ENCODE measurements around the gene HAND2. TPM values are rescaled to one million over a fixed set of nuclear protein-coding genes. Genes with fewer than 3 reads are reported as not detected.

The HAND2 gene
- total RNA-seq (1 to 10 TPM in 5 of 7 donors, under 1 TPM in 2; 0.80 to 6.3 (median 1.5) TPM), polyA plus RNA-seq (1 to 10 TPM in 2 of 3 donors, under 1 TPM in 1; 0.93 to 3.8 (median 2.4) TPM)
- long read RNA-seq, donor 1, partial matches to known transcripts = 0 of 4 reads
- long read RNA-seq, donor 1, other reads (novel, unspliced or antisense) = 0 of 4 reads
- long read RNA-seq, donor 2, partial matches to known transcripts = 0 of 3 reads
- long read RNA-seq, donor 2, other reads (novel, unspliced or antisense) = 0 of 3 reads

DNA sequence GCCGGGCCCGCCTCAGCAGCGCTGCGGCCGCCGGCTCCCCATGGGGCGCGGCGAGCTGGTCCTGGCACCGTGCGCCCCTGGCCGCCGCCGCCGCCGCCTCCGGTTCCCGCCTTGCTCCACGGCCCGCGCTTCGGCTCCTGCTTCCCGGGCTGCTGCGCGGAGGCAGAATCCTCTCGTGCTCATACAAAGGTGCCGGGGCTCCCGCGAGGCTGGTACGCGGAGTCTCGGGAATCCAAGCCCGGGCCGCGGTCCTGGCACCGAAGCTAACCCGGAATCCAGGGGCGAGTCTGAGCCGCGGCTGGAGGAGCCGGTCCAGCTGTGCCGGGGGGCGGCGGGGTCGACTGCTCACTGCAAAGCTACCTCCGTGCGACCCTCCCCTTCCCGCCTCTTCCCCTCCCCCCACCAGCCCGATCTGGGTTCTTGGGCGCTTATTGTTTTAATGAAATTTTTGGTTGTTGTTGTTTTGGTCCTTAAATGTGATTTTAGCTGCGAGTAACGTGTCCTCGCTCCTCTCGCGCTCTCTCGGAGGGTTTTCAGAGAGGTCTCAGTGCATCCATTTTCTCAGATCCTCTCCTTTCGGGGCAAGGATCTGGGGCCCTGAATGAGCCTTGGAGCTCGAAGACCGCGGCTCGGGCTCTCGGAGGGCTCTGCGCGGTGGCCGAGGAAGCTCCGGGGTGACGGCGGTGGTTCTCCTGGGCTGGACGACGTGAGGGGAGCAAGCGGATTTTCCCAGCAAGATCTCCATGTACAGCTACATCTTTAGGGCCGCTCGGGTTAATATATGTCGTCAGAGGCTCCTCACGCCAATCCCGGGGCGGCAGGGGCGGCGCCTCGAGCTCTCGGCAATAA is at the start of gene HAND2:
Gene HAND2 (minus strand): TSS at position 753 of the 849 bp plus-strand sequence. CDS start 940 bp downstream, outside the sequence.
- Histone ChIP-seq H3K4me1 (peaks cover 5 to 39% (median 29%) of the 10 kb centered on the region in 6 donors), H3K36me3 (no peaks in the 10 kb centered on the region), H3K27me3 (replicated peaks in 1 of 7) (peaks cover 3 to 100% (median 96%) of the 10 kb centered on the region in 7 donors), H3K27ac (peak within 1 kb of the TSS in 7 of 8 donors; percentile 36 to 78 (median 55)), H3K4me3 (peak within 1 kb of the TSS; percentile 16 to 62 (median 33)), H3K9me3 (peaks cover 0 to 9% (median 0%) of the 10 kb centered on the region in 8 donors)
- TF ChIP-seq POLR2A (IDR thresholded peaks at IDR 0.05) = no peak
- TF ChIP-seq CTCF (IDR thresholded peaks at IDR 0.05 in 8 of 11, conservative IDR thresholded peaks at IDR 0.05 in 3 of 11) = no peak
- TF ChIP-seq POLR2AphosphoS5 (IDR thresholded peaks at IDR 0.05) = peak in 2 of 3 donors; percentile 41 to 79
- intact Hi-C loops (cut with DNase I; ENCODE audit: low total_unique reads) = no loop called here
- no peak for DNase-seq
- 2 to 3% (median 3%) methylated on average over 49 to 81 of the region's 81 CpGs for WGBS, 5 donors

GRCh38 chr4:173578956-173579355 is 48.9 kb upstream of the HAND2 start:
- intact Hi-C loops (cut with DNase I; ENCODE audit: low total_unique reads) = no loop called here
- TF ChIP-seq POLR2AphosphoS5 (IDR thresholded peaks at IDR 0.05) (no peak), POLR2A (IDR thresholded peaks at IDR 0.05) (no peak)
- H3K36me3 ChIP-seq = no peaks in the 10 kb centered on the region
- DNase-seq = no peak
- H3K4me1 ChIP-seq = no peaks in the 10 kb centered on the region
- H3K27me3 ChIP-seq (replicated peaks in 1 of 7) = peaks cover 0 to 11% (median 0%) of the 10 kb centered on the region in 7 donors
- WGBS, 5 donors = 76 to 84% (median 78%) methylated on average over 7 of the region's 7 CpGs
- H3K4me3 ChIP-seq = no peak overlapping the region
- H3K27ac ChIP-seq = no peak overlapping the region
- no peaks in the 10 kb centered on the region for H3K9me3 ChIP-seq

DNA sequence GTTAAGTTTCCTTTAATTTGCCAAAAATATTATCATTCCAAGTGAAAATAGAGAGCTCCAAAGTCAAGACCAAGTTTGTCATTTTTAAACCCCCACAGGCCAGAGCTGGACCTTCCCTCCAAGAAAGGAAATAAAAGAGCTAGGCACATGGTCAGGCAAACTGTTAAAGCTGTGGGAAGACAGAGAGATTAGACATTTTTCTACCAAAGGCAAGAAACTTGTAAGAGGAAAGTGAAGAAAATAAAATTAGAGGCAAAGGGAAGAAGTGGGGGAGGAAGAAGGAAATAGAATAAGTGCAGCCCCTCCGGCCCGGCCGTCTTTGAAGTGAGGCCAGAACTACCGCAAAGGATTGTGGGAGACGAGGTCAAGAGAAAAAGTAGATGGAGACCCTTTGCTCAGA is 47.9 kb upstream of the HAND2 start:
- no peaks in the 10 kb centered on the region for H3K4me1 ChIP-seq
- peaks cover 0 to 11% (median 0%) of the 10 kb centered on the region in 7 donors for H3K27me3 ChIP-seq (replicated peaks in 1 of 7)
- H3K36me3 ChIP-seq = no peaks in the 10 kb centered on the region
- no peak overlapping the region for H3K27ac ChIP-seq
- intact Hi-C loops (cut with DNase I; ENCODE audit: low total_unique reads) = no loop called here
- TF ChIP-seq POLR2AphosphoS5 (IDR thresholded peaks at IDR 0.05) (no peak), POLR2A (IDR thresholded peaks at IDR 0.05) (no peak), CTCF (IDR thresholded peaks at IDR 0.05 in 8 of 11, conservative IDR thresholded peaks at IDR 0.05 in 3 of 11) (no peak)
- no peaks in the 10 kb centered on the region for H3K9me3 ChIP-seq
- WGBS, 5 donors = 56 to 76% (median 70%) methylated on average over 5 of the region's 5 CpGs
- no peak for DNase-seq
- no peak overlapping the region for H3K4me3 ChIP-seq

- Histone ChIP-seq H3K4me3 (no peak overlapping the region), H3K36me3 (no peaks in the 10 kb centered on the region), H3K27ac (no peak overlapping the region), H3K9me3 (no peaks in the 10 kb centered on the region), H3K27me3 (replicated peaks in 1 of 7) (peaks cover 0 to 11% (median 0%) of the 10 kb centered on the region in 7 donors), H3K4me1 (no peaks in the 10 kb centered on the region)
- TF ChIP-seq POLR2A (IDR thresholded peaks at IDR 0.05) = no peak
- TF ChIP-seq CTCF (IDR thresholded peaks at IDR 0.05 in 8 of 11, conservative IDR thresholded peaks at IDR 0.05 in 3 of 11) = no peak
- TF ChIP-seq POLR2AphosphoS5 (IDR thresholded peaks at IDR 0.05) = no peak
- intact Hi-C loops (cut with DNase I; ENCODE audit: low total_unique reads) = no loop called here
- 73 to 91% (median 85%) methylated on average over 5 of the region's 5 CpGs for WGBS, 5 donors
- DNase-seq = no peak
These were observed 45.6 kb upstream of the HAND2 start for GRCh38 chr4:173575482-173576152.
